Activated CD8-positive, alpha-beta memory T cell treated with anti-CD3 and anti-CD28 coated beads, Interleukin-2, amount 50 U/mL, for 24 hours (primary cell): ENCODE data around the gene GUSB.
"Not testable (repeated sequence)": the region's sequence is repeated elsewhere in the genome, so short reads cannot be mapped to it uniquely, and the experiment has no call there.

ENCODE experiments used
- DNase-seq: peaks from one replicate; pipeline ENCODE4 v3.0.0-alpha.2; 2020; ENCODE audit errors: extremely low read depth

GUSB gene

DNA sequence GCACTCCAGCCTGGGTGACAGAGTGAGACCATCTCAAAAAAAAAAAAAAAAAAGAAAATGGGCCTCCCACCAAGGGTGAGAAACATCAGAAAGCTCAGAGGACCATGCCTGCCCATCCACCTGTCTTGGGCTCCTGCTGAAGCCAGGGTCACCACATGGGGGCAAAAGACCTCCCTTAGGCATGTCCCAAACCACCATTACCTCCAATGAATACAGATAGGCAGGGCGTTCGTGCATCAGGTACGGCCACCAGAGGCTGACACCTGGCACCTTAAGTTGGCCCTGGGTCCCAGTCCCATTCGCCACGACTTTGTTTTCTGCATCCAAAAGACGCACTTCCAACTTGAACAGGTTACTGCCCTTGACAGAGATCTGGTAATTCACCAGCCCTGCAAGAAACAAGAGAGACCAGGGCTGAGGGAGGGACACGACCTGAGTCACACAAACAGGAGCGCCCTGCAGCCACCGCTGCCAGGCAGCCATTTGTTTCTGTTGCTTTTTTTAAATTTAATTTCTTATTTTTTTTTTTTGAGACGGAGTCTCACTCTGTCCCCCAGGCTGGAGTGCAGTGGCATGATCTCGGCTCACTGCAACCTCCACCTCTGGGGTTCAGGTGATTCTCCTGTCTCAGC, 6.1 kb downstream of the GUSB start:
- DNase-seq, result no peak

DNA sequence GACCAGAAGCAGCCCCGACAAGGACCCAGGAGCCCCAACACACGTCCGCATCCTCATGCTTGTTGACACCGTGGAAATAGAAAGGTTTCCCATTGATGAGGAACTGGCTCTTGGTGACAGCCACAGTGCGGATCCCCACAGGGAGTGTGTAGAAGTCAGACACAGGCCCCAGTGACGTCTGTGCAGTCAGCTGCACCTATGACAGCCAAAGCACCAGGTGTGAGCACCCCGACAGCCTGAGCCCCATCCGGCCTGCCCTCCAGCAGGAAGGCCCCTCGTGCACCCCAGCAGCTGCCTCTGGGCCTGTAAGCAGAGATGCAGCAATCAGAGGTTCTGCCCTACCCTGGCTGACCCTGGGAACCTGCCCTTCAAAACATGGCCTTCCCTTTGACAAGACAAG, 7.1 kb downstream of the GUSB start:
- no peak for DNase-seq

DNA sequence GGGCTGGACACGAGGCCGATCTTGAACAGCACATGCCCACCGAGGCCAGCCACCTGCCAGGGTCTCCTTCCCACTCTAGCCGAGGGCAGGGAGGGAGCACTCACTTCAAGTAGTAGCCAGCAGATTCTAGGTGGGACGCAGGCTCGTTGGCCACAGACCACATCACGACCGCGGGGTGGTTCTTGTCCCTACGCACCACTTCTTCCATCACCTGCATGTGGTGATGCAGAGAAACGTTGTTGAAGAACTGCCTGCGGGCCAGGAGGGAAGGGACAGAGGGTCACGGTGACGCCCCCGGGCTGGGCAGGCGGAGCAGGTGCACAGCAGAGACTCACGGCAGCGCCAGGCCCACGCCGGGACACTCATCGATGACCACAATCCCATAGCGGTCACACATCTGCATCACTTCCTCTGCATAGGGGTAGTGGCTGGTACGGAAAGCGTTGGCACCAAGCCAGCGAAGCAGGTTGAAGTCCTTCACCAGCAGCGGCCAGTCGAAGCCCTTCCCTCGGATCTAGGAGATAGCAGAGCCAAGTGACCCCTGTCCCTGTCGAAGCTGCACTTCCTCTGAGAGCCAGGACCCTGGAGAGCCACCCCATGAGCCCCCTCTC, 7.7 kb downstream of the GUSB start:
- no peak for DNase-seq

DNA sequence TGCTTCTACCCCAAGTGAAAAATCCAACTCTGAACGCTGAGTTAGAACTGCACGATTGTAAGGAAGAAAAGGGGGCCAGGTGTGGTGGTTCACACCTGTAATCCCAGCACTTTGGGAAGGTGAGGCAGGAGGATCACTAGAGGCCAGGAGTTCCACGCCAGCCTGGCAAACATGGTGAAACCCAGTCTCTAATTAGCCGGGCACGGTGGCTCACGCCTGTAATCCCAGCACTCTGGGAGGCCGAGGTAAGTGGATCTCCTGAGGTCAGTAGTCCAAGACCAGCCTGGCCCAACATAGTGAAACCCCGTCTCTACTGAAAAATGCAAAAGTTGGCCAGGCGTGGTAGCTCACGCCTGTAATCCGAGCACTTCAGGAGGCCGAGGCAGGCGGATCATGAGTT, 9.0 kb downstream of the GUSB start:
- DNase-seq, result no peak

DNA sequence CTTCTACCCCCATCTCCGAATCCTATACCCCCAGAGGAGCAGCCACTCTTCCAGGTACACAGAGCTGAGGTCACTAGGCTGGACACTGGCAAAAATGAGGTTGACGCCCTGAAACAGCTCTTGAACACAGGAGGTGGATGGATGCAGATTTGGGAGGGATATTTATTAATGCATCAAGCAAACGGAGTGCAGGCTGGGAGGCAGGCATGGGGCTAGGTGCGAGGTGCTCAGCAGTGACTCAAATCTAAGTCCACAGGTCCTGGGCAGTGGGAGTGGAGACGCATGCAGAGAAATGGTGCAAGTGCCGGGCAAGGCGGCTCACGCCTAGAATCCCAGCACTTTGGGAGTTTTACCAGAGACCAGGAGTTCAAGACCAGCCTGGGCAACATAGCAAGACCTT, 11.0 kb downstream of the GUSB start:
- DNase-seq, result no peak

DNA sequence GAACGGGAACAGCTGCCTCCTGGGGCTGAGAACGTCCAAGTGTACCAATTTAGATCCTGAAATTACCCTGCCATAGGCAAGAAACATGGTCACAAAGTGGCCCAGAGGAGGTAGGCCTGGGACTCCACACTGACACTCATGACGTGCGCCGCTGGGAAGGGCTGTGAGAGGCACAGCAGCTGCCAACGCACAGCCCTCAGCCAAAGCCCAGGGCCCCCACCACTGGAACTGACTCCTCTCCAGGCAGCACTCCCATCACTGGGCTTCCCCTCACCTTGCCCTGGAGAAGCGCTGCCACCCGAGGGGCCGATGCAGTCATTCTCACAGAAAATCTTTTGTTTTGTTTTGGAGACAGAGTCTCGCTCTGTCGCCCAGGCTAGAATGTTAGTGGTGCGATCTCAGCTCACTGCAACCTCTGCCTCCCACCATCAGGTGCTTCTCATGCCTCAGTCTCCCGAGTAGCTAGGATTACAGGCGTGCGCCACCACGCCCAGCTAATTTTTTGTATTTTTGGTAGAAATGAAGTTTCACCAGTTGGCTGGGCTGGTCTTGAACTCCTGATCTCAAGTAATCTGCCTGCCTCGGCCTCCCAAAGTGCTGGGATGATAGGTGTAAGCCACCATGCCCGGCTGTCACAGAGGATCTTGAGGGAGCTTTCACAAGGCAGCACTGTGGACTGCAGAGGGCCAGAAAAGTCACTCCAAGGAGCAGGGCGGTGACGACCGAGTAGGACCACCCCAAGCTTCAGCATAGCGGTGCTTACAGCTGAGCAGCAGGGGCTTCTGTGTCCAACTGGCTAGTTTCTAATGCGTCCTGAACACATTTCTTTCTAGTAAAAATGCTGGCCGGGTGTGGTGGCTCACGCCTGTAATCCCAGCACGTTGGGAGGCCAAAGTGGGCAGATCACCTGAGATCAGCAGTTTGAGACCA, 13.5 kb downstream of the GUSB start:
- DNase-seq, result no peak

DNA sequence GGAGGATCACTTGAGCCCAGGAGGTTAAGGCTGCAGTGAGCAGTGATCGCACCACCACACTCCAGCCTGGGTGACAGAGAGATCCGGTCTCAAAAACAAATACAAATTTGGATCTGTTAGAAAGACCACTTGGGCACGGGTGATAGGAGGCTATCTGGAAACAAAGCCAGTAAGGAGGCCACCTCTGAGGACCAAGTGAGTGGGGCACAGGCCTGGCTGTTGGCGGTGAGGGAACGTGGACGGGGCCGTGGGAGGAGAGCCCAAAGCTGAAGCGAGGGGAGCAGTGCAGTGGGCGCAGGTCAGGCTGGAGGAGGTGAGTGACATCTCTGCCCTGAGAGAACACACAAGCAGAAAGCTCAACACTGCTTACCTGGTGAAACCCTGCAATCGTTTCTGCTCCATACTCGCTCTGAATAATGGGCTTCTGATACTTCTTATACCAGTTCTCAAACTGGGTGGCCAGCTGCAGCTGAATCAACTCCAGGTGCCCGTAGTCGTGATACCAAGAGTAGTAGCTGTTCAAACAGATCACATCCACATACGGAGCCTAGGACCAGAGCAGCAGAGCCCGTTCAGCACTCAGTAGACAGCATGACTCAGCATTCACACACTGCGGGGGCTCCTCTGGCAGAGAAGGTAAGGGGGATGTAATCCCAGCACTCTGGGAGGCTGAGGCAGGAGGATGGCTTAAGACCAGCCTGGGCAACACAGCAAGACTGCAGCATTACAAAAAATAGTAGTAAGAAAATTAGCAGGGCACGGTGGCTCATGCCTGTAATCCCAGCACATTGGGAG, 14.5 kb downstream of the GUSB start:
- DNase-seq, result no peak

DNA sequence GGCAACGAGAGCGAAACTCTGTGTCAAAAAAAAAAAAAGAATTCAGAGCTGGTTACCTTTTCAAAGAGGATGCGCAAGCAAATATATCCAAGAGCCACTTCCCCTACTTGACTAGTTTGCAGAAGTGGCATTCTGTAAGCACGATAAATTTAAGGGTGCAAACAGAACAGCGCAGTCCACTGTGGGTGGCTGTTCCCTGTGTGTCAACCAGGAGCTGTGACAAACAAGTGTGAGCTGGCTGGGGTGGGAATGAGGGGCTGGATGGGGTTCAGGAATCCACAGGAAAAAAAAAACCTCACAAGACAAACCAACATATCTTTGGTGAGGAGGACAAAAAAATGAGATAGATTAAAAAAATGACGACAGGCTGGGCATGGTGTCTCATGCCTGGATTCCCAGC, 15.9 kb downstream of the GUSB start:
- DNase-seq, result no peak

DNA sequence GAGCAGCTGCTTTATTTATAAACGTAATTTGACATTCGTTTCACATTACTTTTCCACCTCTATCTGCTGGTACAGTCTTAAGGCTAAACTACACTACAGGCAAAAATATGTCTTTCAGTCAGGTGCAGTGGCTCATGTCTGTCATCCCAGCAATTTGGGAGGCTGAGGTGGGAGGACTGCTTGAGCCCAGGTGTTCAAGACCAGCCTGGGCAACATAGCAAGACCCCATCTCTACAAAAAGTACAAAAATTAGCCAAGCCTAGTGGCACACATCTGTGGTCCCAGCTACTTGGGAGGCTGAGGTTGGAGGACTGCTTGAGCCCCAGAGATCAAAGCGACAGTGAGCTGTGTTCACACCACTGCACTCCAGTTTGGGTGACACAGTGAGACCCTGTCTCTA, 17.3 kb downstream of the GUSB start:
- not testable (repeated sequence) for DNase-seq

DNA sequence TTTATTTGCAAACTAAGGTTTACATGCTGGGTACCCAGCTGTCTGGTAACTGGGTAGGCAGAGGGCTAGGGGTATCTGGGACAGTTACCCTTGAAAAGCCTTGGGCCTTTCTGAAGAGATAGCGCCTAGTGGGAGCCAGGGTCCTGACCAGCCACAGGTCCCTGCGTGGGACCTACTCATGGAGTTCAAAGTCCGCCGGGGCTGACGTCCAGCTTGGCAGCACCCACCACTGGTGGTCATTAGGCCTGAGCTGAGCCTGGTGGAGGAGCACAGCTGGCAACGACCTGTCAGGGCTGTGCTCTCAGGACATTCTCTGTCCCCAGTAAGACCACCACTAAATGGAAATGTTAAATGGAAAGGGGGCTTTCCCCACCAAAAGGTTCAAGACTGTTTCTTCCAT, 20.0 kb downstream of the GUSB start:
- DNase-seq, result no peak

DNA sequence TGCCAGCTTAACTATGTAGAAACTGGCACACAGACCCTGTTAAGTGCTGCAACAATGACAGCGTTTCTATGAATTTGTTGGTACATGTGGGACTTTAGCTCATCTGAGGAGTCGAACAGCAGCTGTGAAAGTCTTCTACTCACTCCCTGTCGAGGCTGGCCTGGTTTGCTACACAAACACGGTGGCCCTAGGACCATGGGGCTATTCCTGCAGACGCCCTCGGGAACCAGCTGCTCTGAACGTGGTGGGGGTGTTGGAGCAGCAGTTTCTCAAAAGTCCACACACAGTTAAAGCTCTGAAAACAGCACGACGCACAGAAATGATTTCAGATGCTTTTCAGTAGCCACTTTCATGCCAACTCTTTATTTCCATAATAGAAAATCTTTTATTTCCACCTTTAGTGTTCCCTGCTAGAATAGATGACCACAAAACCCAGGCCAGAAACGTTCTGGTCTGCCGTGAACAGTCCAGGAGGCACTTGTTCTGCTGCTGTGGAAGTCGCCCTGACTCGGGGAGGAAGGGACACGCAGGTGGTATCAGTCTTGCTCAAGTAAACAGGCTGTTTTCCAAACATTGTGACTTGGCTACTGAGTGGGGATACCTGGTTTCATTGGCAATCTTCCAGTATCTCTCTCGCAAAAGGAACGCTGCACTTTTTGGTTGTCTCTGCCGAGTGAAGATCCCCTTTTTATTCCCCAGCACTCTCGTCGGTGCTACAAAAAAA, 21.5 kb downstream of the GUSB start:
- no peak for DNase-seq

DNA sequence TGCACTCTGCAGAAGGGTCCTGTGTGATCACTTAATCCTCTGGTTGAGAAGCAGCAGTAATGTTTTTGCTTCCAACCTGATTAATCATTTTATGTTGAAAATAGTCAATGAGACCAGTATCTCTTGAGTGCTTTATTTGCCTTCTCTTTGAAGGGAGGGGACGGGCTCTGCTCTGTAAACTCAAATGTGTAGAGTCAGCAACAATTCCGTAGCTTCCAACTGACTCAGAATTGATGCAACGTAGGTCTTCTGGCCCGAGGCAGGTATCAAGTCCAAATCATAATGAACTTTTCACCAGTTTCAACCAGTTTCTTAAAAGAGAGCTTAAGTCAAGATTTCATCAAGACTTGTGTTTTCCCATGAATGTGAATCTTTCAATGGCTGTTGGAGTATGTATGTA, 26.3 kb downstream of the GUSB start:
- DNase-seq, result no peak

DNA sequence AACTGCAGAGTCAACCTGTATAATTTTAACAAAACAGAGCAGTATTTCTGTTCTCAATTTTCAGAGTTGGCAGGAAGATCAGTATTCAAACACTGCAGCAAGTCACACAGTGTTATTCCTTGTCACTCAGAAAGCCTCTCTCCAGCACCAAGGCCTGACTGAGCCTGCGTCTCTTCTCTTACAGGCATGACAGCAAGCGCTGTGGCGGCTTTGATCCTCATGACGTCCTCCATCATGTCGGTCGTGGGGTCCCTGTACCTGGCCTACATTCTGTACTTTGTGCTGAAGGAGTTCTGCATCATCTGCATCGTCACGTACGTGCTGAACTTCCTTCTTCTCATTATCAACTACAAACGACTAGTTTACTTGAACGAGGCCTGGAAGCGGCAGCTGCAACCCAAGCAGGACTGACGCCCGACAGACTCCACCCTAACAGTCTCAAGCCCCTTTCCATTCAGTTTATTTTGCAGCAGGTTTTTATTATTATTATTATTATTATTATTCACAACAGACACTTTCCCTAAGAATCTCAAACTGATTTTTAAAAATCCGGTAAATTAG, 28.0 kb downstream of the GUSB start:
- DNase-seq, result no peak

DNA sequence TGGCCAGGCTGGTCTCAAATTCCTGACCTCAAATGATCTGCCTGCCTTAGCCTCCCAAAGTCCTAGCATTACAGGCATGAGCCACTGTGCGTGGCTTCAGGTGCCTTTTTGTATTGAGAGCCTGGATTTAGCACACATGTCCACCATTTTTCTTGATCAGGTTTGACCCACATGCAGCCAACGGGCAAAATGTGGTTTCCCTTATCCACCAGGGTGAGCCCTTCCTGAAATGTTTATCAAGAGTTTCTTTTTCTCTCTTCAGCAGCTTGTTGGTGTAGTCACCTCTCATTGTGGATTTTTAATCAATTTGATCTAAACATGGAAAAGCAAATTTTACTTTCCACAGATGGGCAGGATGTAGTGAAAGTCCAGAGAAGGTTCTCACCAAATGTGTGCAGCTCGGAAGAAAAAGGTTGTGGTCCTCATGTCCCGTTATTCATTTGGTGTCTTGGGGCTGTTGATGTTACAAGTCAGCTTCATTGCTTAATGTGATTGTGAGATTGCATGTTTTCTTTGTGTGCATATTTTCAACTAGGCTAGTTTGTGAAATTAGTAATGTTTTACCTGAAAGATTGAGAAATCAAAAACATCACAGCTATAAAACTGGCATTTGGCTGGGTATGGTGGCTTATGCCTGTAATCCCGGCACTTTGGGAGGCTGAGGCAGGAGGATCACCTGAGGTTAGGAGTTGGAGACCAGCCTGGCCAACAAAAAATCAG, 28.9 kb downstream of the GUSB start:
- no peak for DNase-seq

DNA sequence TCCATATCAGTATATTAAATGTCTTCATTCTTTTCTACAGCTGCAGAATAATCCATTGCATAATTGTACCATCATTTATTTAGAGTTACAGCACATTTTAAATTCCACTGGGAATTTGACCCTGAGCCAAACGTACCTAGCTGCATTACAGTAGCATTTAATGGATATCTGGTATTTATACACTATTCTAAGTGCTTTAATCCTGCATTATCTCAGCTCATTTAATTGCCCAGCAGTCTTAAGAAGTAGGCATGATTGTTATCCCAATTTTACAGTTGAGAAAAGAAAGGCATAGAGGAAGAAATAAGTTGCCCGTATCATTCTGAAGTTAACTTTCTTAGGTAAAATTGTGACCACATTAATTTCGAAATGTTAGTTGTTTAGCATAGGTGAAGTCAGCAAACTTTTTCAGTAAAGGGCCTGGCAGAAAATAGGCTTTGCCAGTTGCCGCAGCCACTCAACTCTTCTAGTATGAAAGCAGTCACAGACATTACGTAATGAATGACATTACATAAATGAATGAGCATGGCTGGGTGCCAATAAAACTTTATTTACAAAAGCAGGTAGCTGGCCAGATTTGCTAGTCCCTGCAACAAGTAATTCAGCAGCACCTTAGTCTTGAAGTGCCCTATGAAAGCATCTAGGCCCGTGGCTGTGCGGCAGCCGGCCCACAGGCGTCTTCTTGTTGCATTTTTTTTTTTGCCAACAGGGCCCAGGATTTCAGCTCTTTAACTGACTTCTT, 30.0 kb downstream of the GUSB start:
- no peak for DNase-seq

DNA sequence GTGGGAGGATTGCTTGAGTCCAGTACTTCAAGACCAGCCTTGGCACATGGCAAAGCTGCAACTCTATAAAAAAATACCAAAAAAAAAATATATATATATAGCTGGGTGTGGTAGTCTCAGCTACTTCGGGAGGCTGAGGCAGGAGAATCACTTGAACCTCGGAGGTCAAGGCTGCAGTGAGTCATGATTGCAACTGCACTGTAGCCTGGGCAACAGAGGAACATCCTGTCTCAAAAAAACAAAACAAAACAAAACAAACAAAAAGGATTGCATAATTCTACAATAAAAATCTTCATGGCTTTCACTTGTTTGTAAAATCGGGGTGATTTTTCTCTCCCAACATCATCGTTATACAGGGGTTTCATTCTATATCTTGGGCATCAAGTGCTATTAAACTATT, 35.1 kb downstream of the GUSB start:
- no peak for DNase-seq

DNA sequence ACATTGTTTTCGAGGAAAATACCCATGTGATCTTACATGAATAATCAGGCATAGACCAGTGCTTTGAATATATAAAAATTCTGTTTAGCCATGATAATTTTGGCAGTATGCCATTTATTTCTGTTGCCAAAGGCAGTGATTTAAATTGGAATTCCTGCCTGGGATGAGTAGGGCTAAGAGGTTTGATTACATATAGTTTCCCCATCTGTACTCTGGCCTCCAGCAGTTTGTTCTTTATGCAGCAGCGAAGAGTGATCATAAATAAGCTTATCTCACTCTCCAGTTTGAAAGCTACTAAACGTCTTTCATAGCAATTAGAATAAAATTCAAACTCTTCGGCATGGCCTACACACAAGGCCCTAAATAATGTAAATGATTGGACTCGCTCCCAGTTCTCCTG, 36.2 kb downstream of the GUSB start:
- not testable (repeated sequence) for DNase-seq

DNA sequence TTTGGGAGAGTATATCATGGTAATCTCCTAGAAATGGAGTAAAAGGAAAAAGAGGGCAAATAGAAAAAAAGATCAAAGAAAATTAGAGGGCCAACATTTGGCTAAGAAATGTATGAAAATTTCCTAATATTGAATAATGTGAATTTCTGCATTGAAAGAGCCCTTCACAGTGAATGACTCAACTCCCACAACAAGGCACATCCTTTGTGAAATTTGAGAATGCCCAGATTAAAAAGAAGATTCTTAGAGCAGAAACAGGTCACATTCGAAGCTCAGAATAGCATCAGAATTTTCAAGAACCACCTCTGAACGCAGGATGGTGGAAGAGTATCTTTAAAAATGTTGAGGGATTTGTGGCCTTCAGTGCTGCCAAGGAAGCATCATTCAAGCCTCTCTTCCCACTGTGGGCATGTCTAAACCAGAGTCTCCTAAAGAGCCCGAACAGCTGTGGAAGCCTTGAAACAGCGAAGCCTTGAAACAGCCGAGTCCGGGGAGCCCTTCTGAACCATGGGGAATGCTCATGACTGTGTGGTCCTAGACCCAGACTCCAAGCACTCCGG, 43.6 kb downstream of the GUSB start:
- DNase-seq, result no peak

DNA sequence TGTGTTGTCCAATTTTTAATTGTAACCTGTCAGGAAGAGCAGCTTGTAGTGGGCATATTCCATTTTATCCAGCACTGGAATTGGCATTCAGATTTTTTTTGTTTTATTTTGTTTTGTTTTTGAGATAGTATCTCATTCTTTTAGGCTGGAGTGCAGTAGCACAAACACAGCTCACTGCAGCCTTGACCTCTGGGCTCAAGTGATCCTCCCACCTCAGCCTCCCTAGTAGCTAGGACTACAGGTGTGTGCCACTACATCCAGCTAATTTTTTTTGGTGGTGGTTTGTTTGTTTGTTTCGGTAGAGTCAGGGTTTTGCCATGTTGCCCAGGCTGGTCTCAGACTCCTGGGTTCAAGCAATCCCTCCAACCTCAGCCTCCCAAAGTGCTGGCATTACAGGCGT, 44.7 kb downstream of the GUSB start:
- DNase-seq, result no peak
